Measurements from ENCODE around the gene B3GALT6. TPM values are rescaled to one million over a fixed set of nuclear protein-coding genes. Genes with fewer than 3 reads are reported as not detected.

Gene B3GALT6
- 11.3 to 19.2 TPM (median 17.6 TPM) in 5 replicates for total RNA-seq (2022; extraction: Qiagen RNA extraction)

DNA sequence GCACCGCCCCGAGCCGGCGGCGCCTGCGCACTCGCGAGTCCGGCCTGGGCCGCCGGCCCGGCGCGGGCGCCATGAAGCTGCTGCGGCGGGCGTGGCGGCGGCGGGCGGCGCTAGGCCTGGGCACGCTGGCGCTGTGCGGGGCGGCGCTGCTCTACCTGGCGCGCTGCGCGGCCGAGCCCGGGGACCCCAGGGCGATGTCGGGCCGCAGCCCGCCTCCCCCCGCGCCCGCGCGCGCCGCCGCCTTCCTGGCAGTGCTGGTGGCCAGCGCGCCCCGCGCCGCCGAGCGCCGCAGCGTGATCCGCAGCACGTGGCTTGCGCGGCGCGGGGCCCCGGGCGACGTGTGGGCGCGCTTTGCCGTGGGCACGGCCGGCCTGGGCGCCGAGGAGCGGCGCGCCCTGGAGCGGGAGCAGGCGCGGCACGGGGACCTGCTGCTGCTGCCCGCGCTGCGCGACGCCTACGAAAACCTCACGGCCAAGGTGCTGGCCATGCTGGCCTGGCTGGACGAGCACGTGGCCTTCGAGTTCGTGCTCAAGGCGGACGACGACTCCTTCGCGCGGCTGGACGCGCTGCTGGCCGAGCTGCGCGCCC, at the start of gene B3GALT6:
Gene B3GALT6 (plus strand): TSS at position 30 of the 588 bp plus-strand sequence. CDS start 42 bp downstream, at position 72.

DNA sequence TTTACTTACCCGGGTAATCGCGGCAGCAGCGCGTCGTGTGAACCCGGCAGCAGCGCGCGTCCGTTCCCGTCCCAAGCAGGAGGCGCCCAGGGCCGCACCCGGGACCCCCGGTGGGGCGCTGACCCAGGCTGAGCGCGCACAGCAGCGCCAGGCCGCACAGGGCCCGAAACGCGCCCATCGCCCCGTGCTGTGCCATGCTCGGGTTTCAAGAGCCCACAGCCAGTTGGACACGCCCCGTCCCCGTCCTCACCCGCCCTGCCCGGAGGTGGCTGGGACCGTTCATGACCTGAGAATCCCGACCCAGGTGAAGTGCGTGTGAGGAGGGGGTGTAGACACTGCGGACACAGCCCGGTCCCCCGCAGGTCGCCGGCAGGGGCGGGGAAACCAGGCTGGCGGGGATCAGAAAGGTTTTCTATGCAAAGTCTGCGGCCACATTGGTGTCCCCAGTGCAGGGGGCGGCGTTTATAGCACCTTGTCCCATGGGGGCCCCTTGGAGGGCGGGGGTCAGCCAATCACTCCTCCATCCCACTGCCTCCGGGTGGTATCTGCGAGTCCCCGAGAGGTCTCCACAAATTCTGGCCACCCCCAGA, 25.6 kb upstream of the B3GALT6 start, which contains the start of gene TNFRSF18:
Gene TNFRSF18 (minus strand): TSS at position 217 of the 590 bp plus-strand sequence. CDS start 21 bp downstream, at position 196.

DNA sequence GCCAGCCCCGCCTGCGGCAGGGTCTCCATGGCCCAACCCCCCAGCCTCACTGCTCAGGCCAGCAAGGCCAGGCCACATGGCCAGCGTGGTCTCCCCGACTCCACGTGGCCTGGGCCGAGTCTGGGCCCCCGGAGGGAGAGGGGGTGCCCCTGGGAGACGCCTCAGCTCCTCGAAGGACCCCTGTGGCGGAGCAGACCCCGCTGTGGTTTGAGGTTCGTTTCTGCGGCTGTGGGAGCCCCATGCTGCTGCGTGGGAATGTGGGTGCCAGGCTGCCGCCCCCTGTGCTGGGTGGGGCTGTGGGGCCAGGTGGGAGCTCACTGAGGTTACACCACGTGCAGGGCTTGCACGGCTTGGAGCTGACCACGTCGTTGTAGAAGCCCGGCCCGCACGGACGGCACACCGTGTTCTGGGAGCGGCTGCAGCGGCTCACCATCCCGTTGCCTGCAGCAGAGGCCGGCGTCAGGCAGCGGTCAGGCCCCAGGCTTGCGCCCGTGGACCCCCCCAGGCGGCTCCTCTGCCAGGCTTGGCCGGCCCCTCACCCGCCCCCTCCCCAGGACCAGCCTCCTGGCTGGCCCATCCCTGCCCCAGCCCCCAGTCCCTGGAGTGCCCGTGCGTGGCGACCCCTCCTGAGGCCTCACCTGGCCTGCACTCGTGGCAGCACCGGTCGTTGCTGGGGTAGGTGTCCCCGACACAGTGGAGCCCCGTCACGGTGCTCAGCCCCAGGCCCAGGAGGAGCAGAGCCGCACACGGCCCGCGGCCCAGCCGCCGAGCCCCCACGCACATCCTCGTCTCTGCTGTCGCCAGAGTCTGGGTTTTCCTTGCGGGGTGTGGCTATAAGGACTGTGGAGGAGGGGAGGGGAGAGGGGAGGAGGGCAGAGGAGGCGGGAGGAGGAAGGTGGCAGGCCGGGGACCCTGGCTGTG, 18.4 kb upstream of the B3GALT6 start, which contains the start of gene TNFRSF4:
Gene TNFRSF4 (minus strand): TSS at position 809 of the 921 bp plus-strand sequence. CDS start 26 bp downstream, at position 783.

DNA sequence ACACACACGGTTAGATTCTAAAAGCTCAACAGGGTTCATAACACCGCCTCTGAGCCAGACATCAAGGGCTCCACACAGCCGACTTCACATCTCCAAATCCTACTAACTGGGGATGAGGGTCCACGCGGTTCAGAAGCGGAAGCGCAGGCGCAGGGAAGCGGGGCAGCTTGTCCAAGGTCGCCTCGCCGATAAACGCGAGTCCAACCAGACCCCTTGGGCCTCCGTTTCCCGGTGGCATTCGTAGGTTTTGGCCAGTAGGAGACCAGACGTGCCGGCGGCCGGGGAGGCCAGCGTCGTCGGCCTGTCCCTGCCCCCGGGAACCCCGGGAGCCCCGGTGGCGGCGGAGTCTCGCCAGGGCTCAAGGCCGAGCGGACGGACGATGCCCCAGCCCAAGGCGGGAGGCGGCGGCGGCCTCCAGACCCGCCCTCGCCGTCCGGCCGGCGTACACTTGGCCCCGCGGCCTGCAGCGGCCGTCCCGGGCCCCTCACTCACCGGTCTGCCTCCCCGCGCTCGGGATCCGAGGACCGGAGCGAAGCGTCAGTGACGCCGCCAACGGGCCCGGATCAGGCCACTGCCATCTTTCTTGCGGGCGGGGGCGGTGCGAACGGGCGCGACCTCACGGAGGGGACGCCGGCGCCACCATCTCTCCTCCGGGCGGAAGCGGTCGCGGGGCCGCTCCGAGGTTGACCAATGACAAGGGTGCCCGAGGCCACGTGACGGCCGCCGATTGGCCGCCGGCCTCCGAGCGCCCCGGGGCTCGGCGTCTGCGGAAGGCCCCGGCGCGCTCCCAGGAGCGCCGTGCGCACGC, 433 bp upstream of the B3GALT6 start, which contains the start of gene SDF4:
Gene SDF4 (minus strand): TSS at position 602 of the 808 bp plus-strand sequence. CDS start 3,229 bp downstream, outside the sequence.

DNA sequence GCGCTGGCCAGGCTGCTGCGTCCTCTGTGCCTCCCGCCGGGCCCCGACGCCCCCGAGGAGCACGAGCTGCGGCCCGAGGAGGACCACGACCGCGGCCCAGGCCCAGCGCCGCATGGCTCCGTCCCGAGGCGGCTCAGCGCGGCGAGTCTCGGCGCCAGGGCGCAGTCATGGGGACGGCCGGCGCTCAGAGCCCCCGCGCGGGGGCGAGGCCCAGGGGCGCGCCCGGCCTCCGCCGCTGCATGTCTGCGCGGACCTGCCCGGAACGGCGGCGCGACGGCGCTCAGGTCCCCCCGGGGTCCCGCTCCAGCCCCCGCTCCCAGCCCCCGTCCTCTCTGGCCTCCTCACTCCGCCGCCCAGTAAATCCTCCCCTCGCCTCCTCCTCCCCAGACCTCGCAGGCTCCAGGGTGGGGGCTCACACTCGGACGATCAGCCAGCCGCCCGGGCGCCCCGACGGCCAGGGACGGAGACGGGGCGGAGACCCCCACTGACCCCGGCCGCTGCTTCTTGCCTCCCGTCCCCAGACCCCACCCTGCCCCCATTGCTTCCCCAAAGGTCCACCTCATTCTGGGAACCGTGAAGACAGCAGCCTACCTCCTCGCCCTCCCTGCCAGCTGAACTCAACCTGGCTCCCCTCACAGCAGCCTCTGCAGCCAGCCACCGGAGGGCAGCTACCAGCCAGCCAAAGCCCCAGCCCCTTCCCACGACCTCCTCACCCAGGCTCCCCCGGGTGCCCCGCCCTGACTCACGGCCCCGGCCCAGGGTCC, 14.7 kb downstream of the B3GALT6 start, which contains the start of gene C1QTNF12:
Gene C1QTNF12 (minus strand): TSS at position 146 of the 764 bp plus-strand sequence. CDS start 32 bp downstream, at position 114.

DNA sequence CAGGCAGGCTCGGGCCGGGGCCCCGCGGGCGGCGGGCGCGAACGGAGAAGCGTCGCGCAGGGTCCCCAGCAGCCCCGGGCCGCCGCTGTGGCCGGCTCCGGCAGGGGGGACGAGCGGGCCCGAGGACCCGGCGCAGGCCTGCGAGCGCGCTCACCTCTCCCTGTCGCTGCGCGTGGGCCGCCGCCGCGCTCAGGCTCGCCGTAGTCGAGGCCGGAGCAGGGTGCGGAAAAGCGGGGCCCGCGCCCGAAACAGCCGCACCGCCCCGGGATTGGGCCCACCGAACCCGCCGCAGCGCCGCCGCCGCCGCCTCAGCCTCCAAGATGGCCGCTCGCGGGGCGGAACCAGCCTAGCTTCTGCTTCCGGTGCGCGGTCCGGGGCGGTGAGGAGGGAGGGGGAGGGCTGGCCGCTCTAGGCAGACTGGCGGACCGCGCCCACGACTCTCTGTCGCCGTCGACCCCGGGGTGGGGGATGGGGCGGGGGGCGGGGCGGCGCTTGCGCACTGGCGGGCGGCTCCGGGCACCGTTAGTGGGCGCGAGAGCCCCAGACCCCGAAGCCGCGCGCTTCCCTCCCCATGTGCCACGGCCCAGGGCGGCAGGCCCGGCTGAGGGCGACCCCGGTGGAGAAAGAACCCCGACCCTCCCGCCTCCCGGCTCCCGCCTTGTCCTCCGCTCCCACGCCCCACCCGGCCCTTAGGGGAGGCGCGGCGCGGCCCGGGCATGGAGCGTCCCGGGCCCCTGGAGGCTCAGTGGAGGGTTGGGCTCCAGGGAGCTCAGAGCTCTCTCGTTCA, 41.7 kb downstream of the B3GALT6 start, which contains the start of gene UBE2J2:
Gene UBE2J2 (minus strand): TSS at position 343 of the 787 bp plus-strand sequence. CDS start 5,862 bp downstream, outside the sequence.

Other genes with a start within 250 kb of the B3GALT6 start
- 15.6 to 64.4 TPM (median 55.7 TPM) in 5 replicates for gene HES4, start 232.1 kb upstream of the B3GALT6 start, total RNA-seq (2022; extraction: Qiagen RNA extraction)
- 12.6 to 22.7 TPM (median 20.9 TPM) in 5 replicates for gene ISG15, start 218.7 kb upstream of the B3GALT6 start, total RNA-seq (2022; extraction: Qiagen RNA extraction)
- gene AGRN, start 212.1 kb upstream of the B3GALT6 start, total RNA-seq (2022; extraction: Qiagen RNA extraction), result 89.0 to 113 TPM (median 105 TPM) in 5 replicates
- gene RNF223, start 157.9 kb upstream of the B3GALT6 start, total RNA-seq (2022; extraction: Qiagen RNA extraction), result 0.14 to 0.47 TPM (median 0.30 TPM) in 5 replicates
- 9.2 to 14.7 TPM (median 13.6 TPM) in 5 replicates for gene C1orf159, start 116.1 kb upstream of the B3GALT6 start, total RNA-seq (2022; extraction: Qiagen RNA extraction)
- gene TTLL10, start 58.4 kb upstream of the B3GALT6 start, total RNA-seq (2022; extraction: Qiagen RNA extraction), result not detected in 5 replicates
- 0.17 to 0.42 TPM in 2 of 5 replicates, not detected in the others for gene TNFRSF18, start 25.6 kb upstream of the B3GALT6 start, total RNA-seq (2022; extraction: Qiagen RNA extraction)
- gene TNFRSF4, start 18.1 kb upstream of the B3GALT6 start, total RNA-seq (2022; extraction: Qiagen RNA extraction), result 0.09 to 0.34 TPM (median 0.25 TPM) in 3 of 5 replicates, not detected in the others
- 113 to 131 TPM (median 122 TPM) in 5 replicates for gene SDF4, start 236 bp upstream of the B3GALT6 start, total RNA-seq (2022; extraction: Qiagen RNA extraction)
- gene C1QTNF12, start 14.5 kb downstream of the B3GALT6 start, total RNA-seq (2022; extraction: Qiagen RNA extraction), result 0.97 to 2.3 TPM (median 1.3 TPM) in 5 replicates
- gene UBE2J2, start 41.6 kb downstream of the B3GALT6 start, total RNA-seq (2022; extraction: Qiagen RNA extraction), result 36.7 to 49.8 TPM (median 47.1 TPM) in 5 replicates
- 0.76 to 1.3 TPM (median 0.84 TPM) in 5 replicates for gene SCNN1D, start 48.2 kb downstream of the B3GALT6 start, total RNA-seq (2022; extraction: Qiagen RNA extraction)
- gene ACAP3, start 75.7 kb downstream of the B3GALT6 start, total RNA-seq (2022; extraction: Qiagen RNA extraction), result 12.0 to 17.3 TPM (median 13.6 TPM) in 5 replicates
- gene PUSL1, start 76.4 kb downstream of the B3GALT6 start, total RNA-seq (2022; extraction: Qiagen RNA extraction), result 14.3 to 24.7 TPM (median 22.7 TPM) in 5 replicates
- gene INTS11, start 92.4 kb downstream of the B3GALT6 start, total RNA-seq (2022; extraction: Qiagen RNA extraction), result 53.7 to 59.5 TPM (median 54.7 TPM) in 5 replicates
- 17.2 to 23.3 TPM (median 21.9 TPM) in 5 replicates for gene CPTP, start 92.6 kb downstream of the B3GALT6 start, total RNA-seq (2022; extraction: Qiagen RNA extraction)
- 0.07 to 0.24 TPM (median 0.20 TPM) in 5 replicates for gene TAS1R3, start 99.0 kb downstream of the B3GALT6 start, total RNA-seq (2022; extraction: Qiagen RNA extraction)
- 50.0 to 68.0 TPM (median 63.0 TPM) in 5 replicates for gene DVL1, start 117.2 kb downstream of the B3GALT6 start, total RNA-seq (2022; extraction: Qiagen RNA extraction)
- gene MXRA8, start 126.3 kb downstream of the B3GALT6 start, total RNA-seq (2022; extraction: Qiagen RNA extraction), result 0.12 to 0.25 TPM (median 0.16 TPM) in 5 replicates
- gene AURKAIP1, start 143.0 kb downstream of the B3GALT6 start, total RNA-seq (2022; extraction: Qiagen RNA extraction), result 95.4 to 183 TPM (median 168 TPM) in 5 replicates
- 42.3 to 54.3 TPM (median 50.5 TPM) in 5 replicates for gene CCNL2, start 167.1 kb downstream of the B3GALT6 start, total RNA-seq (2022; extraction: Qiagen RNA extraction)
- 128 to 154 TPM (median 130 TPM) in 5 replicates for gene MRPL20, start 175.1 kb downstream of the B3GALT6 start, total RNA-seq (2022; extraction: Qiagen RNA extraction)
- 0.06 to 0.14 TPM (median 0.14 TPM) in 3 of 5 replicates, not detected in the others for gene ANKRD65, start 189.0 kb downstream of the B3GALT6 start, total RNA-seq (2022; extraction: Qiagen RNA extraction)
- 4.1 to 15.8 TPM (median 12.9 TPM) in 5 replicates for gene VWA1, start 203.5 kb downstream of the B3GALT6 start, total RNA-seq (2022; extraction: Qiagen RNA extraction)
- not detected in 5 replicates for gene ATAD3C, start 217.5 kb downstream of the B3GALT6 start, total RNA-seq (2022; extraction: Qiagen RNA extraction)
- 1.3 to 3.2 TPM (median 2.9 TPM) in 5 replicates for gene ATAD3B, start 239.5 kb downstream of the B3GALT6 start, total RNA-seq (2022; extraction: Qiagen RNA extraction)